NCI-H2196 treated with DMSO at 0.1 percent for 48 hours (cell line): ENCODE results near the gene VAT1L.

ENCODE experiments used
- DNase-seq: peaks from one replicate; lab custom pipeline; 2025; ENCODE audit not compliant: unreplicated experiment; lab: John Stamatoyannopoulos, UW

Gene VAT1L

GRCh38 chr16:77788181-77789084 lies at the start of gene VAT1L:
Gene VAT1L (plus strand): TSS chr16:77788564. CDS start chr16:77788683, 119 bp downstream.
- no peak for DNase-seq

- no peak for DNase-seq
These were observed 49.4 kb upstream of the VAT1L start for GRCh38 chr16:77738706-77739558.

GRCh38 chr16:77739559-77739892 lies 48.8 kb upstream of the VAT1L start:
- no peak for DNase-seq

- no peak for DNase-seq
These were observed 44.2 kb upstream of the VAT1L start for GRCh38 chr16:77744141-77744540.

- no peak for DNase-seq
These were observed 42.4 kb upstream of the VAT1L start for GRCh38 chr16:77745972-77746371.

- no peak for DNase-seq
These were observed 39.9 kb upstream of the VAT1L start for GRCh38 chr16:77748421-77749005.

GRCh38 chr16:77749415-77749814 lies 38.9 kb upstream of the VAT1L start:
- no peak for DNase-seq

GRCh38 chr16:77758046-77758445 lies 30.3 kb upstream of the VAT1L start:
- no peak for DNase-seq

GRCh38 chr16:77758508-77758907 lies 29.9 kb upstream of the VAT1L start:
- DNase-seq, result no peak

GRCh38 chr16:77759201-77759600 lies 29.2 kb upstream of the VAT1L start:
- no peak for DNase-seq

GRCh38 chr16:77759821-77760220 lies 28.5 kb upstream of the VAT1L start:
- no peak for DNase-seq

GRCh38 chr16:77760800-77761199 lies 27.6 kb upstream of the VAT1L start:
- DNase-seq, result no peak

GRCh38 chr16:77761204-77761603 lies 27.2 kb upstream of the VAT1L start:
- no peak for DNase-seq

GRCh38 chr16:77762262-77762661 lies 26.1 kb upstream of the VAT1L start:
- no peak for DNase-seq

GRCh38 chr16:77763994-77764393 lies 24.4 kb upstream of the VAT1L start:
- no peak for DNase-seq

GRCh38 chr16:77767211-77767610 lies 21.2 kb upstream of the VAT1L start:
- no peak for DNase-seq

- DNase-seq, result no peak
These were observed 20.5 kb upstream of the VAT1L start for GRCh38 chr16:77767826-77768225.

- DNase-seq, result no peak
These were observed 12.2 kb upstream of the VAT1L start for GRCh38 chr16:77775911-77776909.

GRCh38 chr16:77777745-77778144 lies 10.6 kb upstream of the VAT1L start:
- no peak for DNase-seq

- DNase-seq, result no peak
These were observed 8.0 kb upstream of the VAT1L start for GRCh38 chr16:77780378-77780837.
